RWPE2 (cell line): ENCODE measurements around the gene TSHZ2.
A peak's percentile ranks its signal among the peaks of the same experiment; 100 is the strongest.

Source experiments
- ATAC-seq: fragments of 200-7000 bp; cut with Tn5 transposase; 3 replicates; pipeline ENCODE4 v1.9.1; 2021; ENCODE audit warnings: low read depth
- DNase-seq: peaks from one replicate; pipeline ENCODE4 v3.0.0-alpha.2; 2020; ENCODE audit warnings: low spot score
- H3K27ac ChIP-seq: fragments of 450-650 bp; 2 replicates; pipeline ENCODE4 v1.5.1; 2017; ENCODE audit warnings: mild to moderate bottlenecking; ENCODE audit not compliant: poor library complexity, severe bottlenecking
- H3K27me3 ChIP-seq: fragments of 250-450 bp; sonication (Bioruptor Pico); 2 replicates; pipeline ENCODE4 v1.5.1; 2021; ENCODE audit warnings: mild to moderate bottlenecking, moderate library complexity; ENCODE audit not compliant: insufficient read depth, poor library complexity, severe bottlenecking
- H3K36me3 ChIP-seq: fragments of 250-450 bp; sonication (Bioruptor Pico); 2 replicates; pipeline ENCODE4 v1.5.1; 2020; ENCODE audit warnings: low read depth, mild to moderate bottlenecking, moderate library complexity
- H3K4me1 ChIP-seq: fragments of 250-450 bp; sonication (Bioruptor Pico); 2 replicates; pipeline ENCODE4 v1.5.1; 2021; ENCODE audit warnings: mild to moderate bottlenecking, moderate library complexity; ENCODE audit not compliant: insufficient read depth, poor library complexity, severe bottlenecking
- H3K4me3 ChIP-seq: fragments of 250-450 bp; sonication (Bioruptor Pico); 2 replicates; pipeline ENCODE4 v1.5.1; 2021; ENCODE audit warnings: mild to moderate bottlenecking, moderate library complexity; ENCODE audit not compliant: severe bottlenecking
- H3K9me3 ChIP-seq: fragments of 250-450 bp; sonication (Bioruptor Pico); 2 replicates; pipeline ENCODE4 v1.5.1; 2021; ENCODE audit warnings: mild to moderate bottlenecking, moderate library complexity; ENCODE audit not compliant: severe bottlenecking
- CTCF ChIP-seq: fragments of 450-650 bp; IDR thresholded peaks from one replicate; pipeline ENCODE4 v1.5.1; 2017; ENCODE audit warnings: mild to moderate bottlenecking, moderate library complexity; ENCODE audit not compliant: poor library complexity, severe bottlenecking

TSHZ2 gene

GRCh38 chr20:53016534-53017042 is 44.4 kb downstream of the TSHZ2 start:
- TF ChIP-seq CTCF: no peak
- Histone ChIP-seq H3K4me3 (no peak overlapping the region), H3K36me3 (no peaks in the 10 kb centered on the region), H3K9me3 (no peaks in the 10 kb centered on the region), H3K4me1 (peaks cover 9% of the 10 kb centered on the region), H3K27ac (no peak overlapping the region), H3K27me3 (no peaks in the 10 kb centered on the region)
- ATAC-seq (no peak), DNase-seq (no peak)

- no peaks in the 10 kb centered on the region for H3K27me3 ChIP-seq
- no peaks in the 10 kb centered on the region for H3K9me3 ChIP-seq
- no peaks in the 10 kb centered on the region for H3K36me3 ChIP-seq
- no peak for ATAC-seq
- no peak overlapping the region for H3K4me3 ChIP-seq
- H3K4me1 ChIP-seq: peaks cover 15% of the 10 kb centered on the region
- no peak for DNase-seq
- TF ChIP-seq CTCF: no peak
- no peak overlapping the region for H3K27ac ChIP-seq
These were observed 45.0 kb downstream of the TSHZ2 start for GRCh38 chr20:53017206-53017605.

- Histone ChIP-seq H3K36me3 (no peaks in the 10 kb centered on the region), H3K4me1 (peaks cover 15% of the 10 kb centered on the region), H3K4me3 (no peak overlapping the region), H3K27ac (no peak overlapping the region), H3K27me3 (no peaks in the 10 kb centered on the region), H3K9me3 (no peaks in the 10 kb centered on the region)
- ATAC-seq (peak; percentile 55), DNase-seq (no peak)
- TF ChIP-seq CTCF: no peak
These were observed 47.3 kb downstream of the TSHZ2 start for GRCh38 chr20:53019464-53019863.

GRCh38 chr20:53020376-53020775 is 48.2 kb downstream of the TSHZ2 start:
- no peak for DNase-seq
- no peaks in the 10 kb centered on the region for H3K27me3 ChIP-seq
- no peak for ATAC-seq
- H3K27ac ChIP-seq: no peak overlapping the region
- no peak overlapping the region for H3K4me3 ChIP-seq
- TF ChIP-seq CTCF: no peak
- H3K4me1 ChIP-seq: peaks cover 15% of the 10 kb centered on the region
- H3K36me3 ChIP-seq: no peaks in the 10 kb centered on the region
- H3K9me3 ChIP-seq: no peaks in the 10 kb centered on the region

GRCh38 chr20:53020834-53021233 is 48.7 kb downstream of the TSHZ2 start:
- Histone ChIP-seq H3K27me3 (no peaks in the 10 kb centered on the region), H3K4me3 (no peak overlapping the region), H3K9me3 (no peaks in the 10 kb centered on the region), H3K4me1 (peaks cover 15% of the 10 kb centered on the region), H3K27ac (no peak overlapping the region), H3K36me3 (no peaks in the 10 kb centered on the region)
- DNase-seq (no peak), ATAC-seq (no peak; the same call in 2 of the 3 replicates)
- peak; percentile 20 for TF ChIP-seq CTCF
